ENCODE data around the gene ASAP3.

DNA sequence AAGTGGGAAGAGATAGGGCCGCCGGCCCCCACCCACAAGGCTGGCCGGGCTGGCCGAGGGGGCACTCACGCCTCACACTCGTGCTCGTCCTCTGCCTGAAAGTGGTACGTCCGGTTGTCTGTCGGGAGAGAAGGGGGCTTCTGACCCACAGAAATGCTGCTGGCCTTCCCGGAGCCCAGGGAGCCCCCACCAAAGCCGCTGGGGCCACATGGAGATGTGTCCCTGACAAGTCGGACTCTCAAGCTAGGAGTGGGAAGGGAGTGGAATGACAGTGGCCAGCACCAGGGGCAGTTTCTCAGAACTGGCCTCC, 46.7 kb downstream of the ASAP3 start:
- no peak for TF ChIP-seq POLR2A (IDR thresholded peaks at IDR 0.05)
- TF ChIP-seq, protein P1, sequence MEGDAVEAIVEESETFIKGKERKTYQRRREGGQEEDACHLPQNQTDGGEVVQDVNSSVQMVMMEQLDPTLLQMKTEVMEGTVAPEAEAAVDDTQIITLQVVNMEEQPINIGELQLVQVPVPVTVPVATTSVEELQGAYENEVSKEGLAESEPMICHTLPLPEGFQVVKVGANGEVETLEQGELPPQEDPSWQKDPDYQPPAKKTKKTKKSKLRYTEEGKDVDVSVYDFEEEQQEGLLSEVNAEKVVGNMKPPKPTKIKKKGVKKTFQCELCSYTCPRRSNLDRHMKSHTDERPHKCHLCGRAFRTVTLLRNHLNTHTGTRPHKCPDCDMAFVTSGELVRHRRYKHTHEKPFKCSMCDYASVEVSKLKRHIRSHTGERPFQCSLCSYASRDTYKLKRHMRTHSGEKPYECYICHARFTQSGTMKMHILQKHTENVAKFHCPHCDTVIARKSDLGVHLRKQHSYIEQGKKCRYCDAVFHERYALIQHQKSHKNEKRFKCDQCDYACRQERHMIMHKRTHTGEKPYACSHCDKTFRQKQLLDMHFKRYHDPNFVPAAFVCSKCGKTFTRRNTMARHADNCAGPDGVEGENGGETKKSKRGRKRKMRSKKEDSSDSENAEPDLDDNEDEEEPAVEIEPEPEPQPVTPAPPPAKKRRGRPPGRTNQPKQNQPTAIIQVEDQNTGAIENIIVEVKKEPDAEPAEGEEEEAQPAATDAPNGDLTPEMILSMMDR (IDR thresholded peaks at IDR 0.05): no peak

Measured in adrenal gland (tissue), 5 donors.